ENCODE measurements around the gene MAPK4.
"Not testable (repeated sequence)": the region's sequence is repeated elsewhere in the genome, so short reads cannot be mapped to it uniquely, and the experiment has no call there.

DNA sequence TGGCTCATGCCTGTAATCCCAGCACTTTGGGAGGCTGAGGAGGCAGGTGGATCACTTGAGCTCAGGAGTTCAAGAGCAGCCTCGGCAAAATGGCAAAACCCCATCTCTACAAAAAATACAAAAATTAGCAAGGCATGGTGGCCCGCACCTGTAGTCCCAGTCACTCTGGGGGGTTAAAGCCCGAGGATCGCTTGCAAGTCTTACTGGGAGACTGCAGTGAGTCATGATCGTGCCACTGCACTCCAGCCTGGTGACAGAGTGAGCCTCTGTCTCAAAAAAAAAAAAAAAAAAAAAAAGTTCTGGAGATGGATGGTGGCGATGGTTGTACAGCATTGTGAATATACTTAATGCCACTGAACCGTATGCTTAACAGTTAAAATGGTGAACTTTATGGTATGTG lies 147.4 kb downstream of the MAPK4 start:
- TF ChIP-seq EZH2 (IDR thresholded peaks at IDR 0.05; ENCODE audit: borderline replicate concordance, low read length), result not testable (repeated sequence)
- TF ChIP-seq, protein P1, sequence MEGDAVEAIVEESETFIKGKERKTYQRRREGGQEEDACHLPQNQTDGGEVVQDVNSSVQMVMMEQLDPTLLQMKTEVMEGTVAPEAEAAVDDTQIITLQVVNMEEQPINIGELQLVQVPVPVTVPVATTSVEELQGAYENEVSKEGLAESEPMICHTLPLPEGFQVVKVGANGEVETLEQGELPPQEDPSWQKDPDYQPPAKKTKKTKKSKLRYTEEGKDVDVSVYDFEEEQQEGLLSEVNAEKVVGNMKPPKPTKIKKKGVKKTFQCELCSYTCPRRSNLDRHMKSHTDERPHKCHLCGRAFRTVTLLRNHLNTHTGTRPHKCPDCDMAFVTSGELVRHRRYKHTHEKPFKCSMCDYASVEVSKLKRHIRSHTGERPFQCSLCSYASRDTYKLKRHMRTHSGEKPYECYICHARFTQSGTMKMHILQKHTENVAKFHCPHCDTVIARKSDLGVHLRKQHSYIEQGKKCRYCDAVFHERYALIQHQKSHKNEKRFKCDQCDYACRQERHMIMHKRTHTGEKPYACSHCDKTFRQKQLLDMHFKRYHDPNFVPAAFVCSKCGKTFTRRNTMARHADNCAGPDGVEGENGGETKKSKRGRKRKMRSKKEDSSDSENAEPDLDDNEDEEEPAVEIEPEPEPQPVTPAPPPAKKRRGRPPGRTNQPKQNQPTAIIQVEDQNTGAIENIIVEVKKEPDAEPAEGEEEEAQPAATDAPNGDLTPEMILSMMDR (IDR thresholded peaks at IDR 0.05; ENCODE audit: low read length), result not testable (repeated sequence)
